Kidney (tissue), 14 donors: ENCODE measurements around the gene CAPZB. TPM values are rescaled to one million over a fixed set of nuclear protein-coding genes. Genes with fewer than 3 reads are reported as not detected.

Source experiments
- DNase-seq, 5 donors: peaks; one replicate each; pipeline ENCODE4 v3.0.0-alpha.2; 2013 to 2020
- FAIRE-seq: peaks from 2 replicates; lab custom pipeline; 2012; peaks lifted over from hg19 to GRCh38; lab: Jason Lieb, UNC
- H3K27ac ChIP-seq, 2 donors: one replicate each; pipeline ENCODE4 v1.7.0; 2013; ENCODE audit warnings: low read depth in 2 of 2, low read length in 2 of 2, inconsistent platforms in 1 of 2
- H3K27me3 ChIP-seq: one replicate; pipeline ENCODE4 v1.7.1; 2013; ENCODE audit warnings: low read length, inconsistent platforms; ENCODE audit not compliant: control insufficient read depth, insufficient read depth
- H3K36me3 ChIP-seq, 3 donors: one replicate each; pipeline versions ENCODE4 v1.7.0 to v1.7.1; 2013; ENCODE audit warnings: low read length in 3 of 3, control low read depth in 1 of 3, inconsistent platforms in 1 of 3; ENCODE audit not compliant: insufficient read depth in 3 of 3, control insufficient read depth in 2 of 3
- H3K4me1 ChIP-seq, 3 donors: one replicate each; pipeline versions ENCODE4 v1.7.0 to v1.7.1; 2013; ENCODE audit warnings: low read length in 3 of 3, inconsistent platforms in 1 of 3, low read depth in 1 of 3; ENCODE audit not compliant: control insufficient read depth in 2 of 3, insufficient read depth in 2 of 3
- H3K4me3 ChIP-seq, 3 donors: one replicate each; pipeline versions ENCODE4 v1.7.0 to v1.8.1; 2013; ENCODE audit warnings: low read length in 3 of 3, control low read depth in 1 of 3, inconsistent platforms in 1 of 3
- H3K9ac ChIP-seq, 3 donors: one replicate each; pipeline versions ENCODE4 v1.7.0 to v1.7.1; 2013; ENCODE audit warnings: low read length in 3 of 3, control low read depth in 1 of 3, inconsistent platforms in 1 of 3
- H3K9me3 ChIP-seq, 3 donors: one replicate each; pipeline versions ENCODE4 v1.7.0 to v1.7.1; 2013; ENCODE audit warnings: low read length in 3 of 3, control low read depth in 1 of 3, inconsistent platforms in 1 of 3; ENCODE audit not compliant: control insufficient read depth in 2 of 3, insufficient read depth in 1 of 3
- intact Hi-C: fragments of 100-400 bp; cut with DNase I; formaldehyde crosslinking; loops from one replicate; pipeline ENCODE4 v1.11.1; 2022
- polyA plus RNA-seq: library from polyadenylated mRNA; stranded (reverse); fragments of 350-450 nt; fragmentation: Illumina TruSeq; extraction: RNeasy Lipid Tissue Mini Kit (QIAGEN cat#74804); gene quantifications from one replicate; pipeline ENCODE4 v1.2.3, GENCODE V29; 2014; ENCODE audit warnings: low read depth, low replicate concordance; ENCODE audit not compliant: insufficient read depth
- total RNA-seq: library from RNA; stranded (reverse); fragmentation: NEBNext Ultra II Directional; extraction: Animal tissue kit (Norgen Biotek cat#: 25700); gene quantifications from one replicate; pipeline ENCODE4 v1.2.1, GENCODE V29; 2021
- TF ChIP-seq, protein P1 (sequence below): IDR thresholded peaks from 3 replicates; pipeline ENCODE4 v1.5.1; 2012; ENCODE audit warnings: mild to moderate bottlenecking, moderate library complexity, borderline replicate concordance; ENCODE audit not compliant: insufficient read depth; ENCODE audit errors: extremely low read depth
- donor health status: control.
- donor health status: control.
- donor health status: control.
- donor health status: control.
- donor health status: control.
- donor health status: DM: yes; HTN: yes; CAD: no.
- donor health status: Normal renal cell carcinoma (clear cell type).

Gene CAPZB
- total and polyA plus RNA-seq, 2 donors from 2014 or later, result 253 to 265 TPM

DNA sequence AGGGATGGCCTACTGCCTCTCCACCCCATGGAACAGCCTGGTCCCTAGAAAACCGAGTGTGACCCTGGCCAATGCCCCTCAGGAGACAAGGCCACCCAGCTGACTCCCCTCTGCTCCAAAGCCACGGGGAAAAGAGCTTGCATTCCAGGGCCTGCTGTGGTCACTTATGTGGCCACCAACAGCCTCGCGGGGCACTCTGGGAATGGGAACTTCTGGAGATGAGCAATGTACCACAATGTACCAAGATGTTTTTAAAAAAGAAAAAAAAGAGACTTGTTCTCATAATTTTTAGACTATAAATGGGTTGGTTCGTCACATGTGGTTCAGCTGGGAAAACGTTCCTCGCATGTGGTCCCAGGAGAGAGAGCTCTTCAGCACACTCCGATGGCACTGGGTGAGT, 110.4 kb downstream of the CAPZB start:
- FAIRE-seq (no peak), DNase-seq (no peak)
- Histone ChIP-seq H3K4me3 (no peak overlapping the region), H3K36me3 (peaks cover 2 to 20% (median 14%) of the 10 kb centered on the region in 3 donors), H3K4me1 (peaks cover 0 to 2% (median 0%) of the 10 kb centered on the region in 3 donors), H3K9ac (no peak overlapping the region), H3K9me3 (no peaks in the 10 kb centered on the region), H3K27ac (no peak overlapping the region), H3K27me3 (no peaks in the 10 kb centered on the region)
- intact Hi-C loops, result no loop called here
- TF ChIP-seq, protein P1, sequence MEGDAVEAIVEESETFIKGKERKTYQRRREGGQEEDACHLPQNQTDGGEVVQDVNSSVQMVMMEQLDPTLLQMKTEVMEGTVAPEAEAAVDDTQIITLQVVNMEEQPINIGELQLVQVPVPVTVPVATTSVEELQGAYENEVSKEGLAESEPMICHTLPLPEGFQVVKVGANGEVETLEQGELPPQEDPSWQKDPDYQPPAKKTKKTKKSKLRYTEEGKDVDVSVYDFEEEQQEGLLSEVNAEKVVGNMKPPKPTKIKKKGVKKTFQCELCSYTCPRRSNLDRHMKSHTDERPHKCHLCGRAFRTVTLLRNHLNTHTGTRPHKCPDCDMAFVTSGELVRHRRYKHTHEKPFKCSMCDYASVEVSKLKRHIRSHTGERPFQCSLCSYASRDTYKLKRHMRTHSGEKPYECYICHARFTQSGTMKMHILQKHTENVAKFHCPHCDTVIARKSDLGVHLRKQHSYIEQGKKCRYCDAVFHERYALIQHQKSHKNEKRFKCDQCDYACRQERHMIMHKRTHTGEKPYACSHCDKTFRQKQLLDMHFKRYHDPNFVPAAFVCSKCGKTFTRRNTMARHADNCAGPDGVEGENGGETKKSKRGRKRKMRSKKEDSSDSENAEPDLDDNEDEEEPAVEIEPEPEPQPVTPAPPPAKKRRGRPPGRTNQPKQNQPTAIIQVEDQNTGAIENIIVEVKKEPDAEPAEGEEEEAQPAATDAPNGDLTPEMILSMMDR, result no peak

DNA sequence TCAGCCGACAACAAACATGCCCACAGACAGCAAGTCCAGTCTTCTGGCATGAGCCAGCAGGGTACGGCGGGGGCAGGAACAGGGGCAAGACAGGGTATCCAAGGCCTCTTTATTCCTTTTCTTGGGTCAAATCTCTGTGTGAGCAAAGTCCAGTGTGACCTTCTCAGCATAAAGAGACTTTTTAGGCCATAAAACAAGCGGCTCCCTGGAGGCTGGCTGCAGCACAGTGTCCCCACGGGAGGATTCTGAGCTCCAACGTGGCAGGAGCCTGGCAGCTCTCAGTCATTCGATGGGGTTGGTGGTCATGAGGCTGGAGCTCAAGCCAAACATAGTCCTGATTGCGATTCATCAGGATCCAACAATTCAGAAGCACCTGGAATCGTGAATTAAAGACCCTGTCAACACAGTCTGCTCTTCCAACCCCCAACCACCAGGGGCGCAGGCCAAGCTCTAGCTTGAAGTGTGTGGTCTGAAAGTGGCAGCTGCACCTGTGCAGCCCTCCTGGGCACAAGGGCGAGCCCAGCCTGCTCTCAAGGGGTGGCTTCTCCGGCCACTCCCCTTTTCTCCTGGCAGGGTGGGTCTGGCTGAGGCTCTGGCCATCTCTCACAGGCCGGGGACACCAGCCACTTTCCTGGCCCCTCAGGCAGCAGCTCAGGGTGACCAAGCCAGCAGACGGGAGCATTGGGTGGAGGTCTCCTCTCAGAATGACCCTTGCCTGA, 111.1 kb downstream of the CAPZB start:
- no peak for FAIRE-seq
- Histone ChIP-seq H3K4me3 (no peak overlapping the region), H3K36me3 (peaks cover 2 to 14% (median 14%) of the 10 kb centered on the region in 3 donors), H3K9ac (no peak overlapping the region), H3K4me1 (peaks cover 0 to 2% (median 0%) of the 10 kb centered on the region in 3 donors), H3K27me3 (no peaks in the 10 kb centered on the region), H3K9me3 (no peaks in the 10 kb centered on the region), H3K27ac (no peak overlapping the region)
- intact Hi-C loops, result no loop called here
- no peak for DNase-seq
- TF ChIP-seq, protein P1, result no peak

DNA sequence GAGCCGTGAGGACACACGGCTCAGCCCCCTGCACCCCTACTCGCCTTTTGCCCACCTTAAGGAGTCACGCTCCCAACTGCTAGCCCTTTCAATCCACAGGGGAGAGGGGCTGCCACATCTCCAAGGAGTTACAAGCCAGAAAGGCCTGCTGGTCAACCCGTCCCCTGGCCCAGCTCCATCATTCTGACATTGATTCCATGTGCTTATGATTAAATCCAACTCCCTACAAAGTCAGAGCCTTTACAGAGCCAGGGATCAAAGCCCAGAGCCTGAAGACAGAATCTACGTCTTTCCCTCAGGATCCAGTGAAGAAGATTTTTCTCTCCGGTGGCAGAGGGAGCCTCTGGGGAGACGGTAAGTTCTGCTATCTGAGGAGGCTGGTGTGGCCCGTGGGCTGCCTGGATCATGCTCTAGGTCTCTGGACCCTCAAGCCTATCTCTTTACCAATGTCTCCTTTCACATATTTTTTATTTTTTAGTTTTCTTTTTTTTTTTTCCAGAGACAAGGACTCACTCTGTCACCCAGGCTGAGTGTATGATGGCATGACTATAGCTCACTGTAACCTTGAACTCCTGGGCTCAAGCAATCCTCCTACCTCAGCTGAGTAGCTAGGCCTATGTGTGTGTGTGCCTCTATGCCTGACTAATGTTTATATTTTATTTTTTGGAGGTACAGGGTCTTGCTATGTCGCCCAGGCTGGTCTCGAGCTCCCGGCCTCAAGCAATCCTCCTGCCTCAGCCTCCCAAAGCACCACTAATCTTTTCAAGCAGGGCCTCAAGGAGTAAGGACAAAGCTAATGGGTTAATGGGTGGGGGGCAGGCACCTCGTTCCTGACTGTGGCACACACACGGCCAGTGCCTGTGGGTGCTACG, 111.9 kb downstream of the CAPZB start:
- FAIRE-seq, result no peak
- Histone ChIP-seq H3K27ac (no peak overlapping the region), H3K9me3 (no peaks in the 10 kb centered on the region), H3K4me1 (peaks cover 0 to 2% (median 0%) of the 10 kb centered on the region in 3 donors), H3K36me3 (peaks cover 2 to 14% (median 10%) of the 10 kb centered on the region in 3 donors), H3K4me3 (no peak overlapping the region), H3K27me3 (no peaks in the 10 kb centered on the region), H3K9ac (no peak overlapping the region)
- TF ChIP-seq, protein P1, result no peak
- intact Hi-C loops, result no loop called here
- no peak for DNase-seq
